22Rv1 (cell line): ENCODE data around the gene GMDS.

ENCODE experiments used
- ZFX ChIP-seq: fragments of 450-650 bp; IDR thresholded peaks from 2 replicates; pipeline ENCODE4 v1.6.1; 2017; ENCODE audit warnings: antibody characterized with exemption, borderline replicate concordance
- TF ChIP-seq, protein P1 (sequence below): fragments of 450-650 bp; IDR thresholded peaks from 2 replicates; pipeline ENCODE4 v1.5.1; 2017; ENCODE audit warnings: mild to moderate bottlenecking

DNA sequence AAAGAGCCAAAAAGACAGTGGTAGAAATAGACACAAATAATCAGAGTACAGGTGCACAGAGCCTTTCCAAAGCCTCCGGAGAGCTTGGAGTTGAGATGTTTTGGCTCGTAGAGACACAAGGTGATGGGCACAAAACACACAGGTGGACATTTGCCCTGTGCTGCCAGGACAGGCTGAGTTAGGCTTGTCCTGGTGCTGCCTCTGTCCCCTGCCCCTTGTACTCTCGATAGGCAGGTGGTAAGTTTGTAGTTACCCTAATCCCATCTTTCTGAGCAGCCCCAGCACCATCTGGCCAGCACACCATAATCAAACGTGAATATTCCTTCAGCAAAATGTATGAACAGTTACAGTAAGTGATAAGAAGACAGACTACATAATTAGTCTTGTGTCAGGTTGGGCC is 540.2 kb downstream of the GMDS start:
- TF ChIP-seq, protein P1, sequence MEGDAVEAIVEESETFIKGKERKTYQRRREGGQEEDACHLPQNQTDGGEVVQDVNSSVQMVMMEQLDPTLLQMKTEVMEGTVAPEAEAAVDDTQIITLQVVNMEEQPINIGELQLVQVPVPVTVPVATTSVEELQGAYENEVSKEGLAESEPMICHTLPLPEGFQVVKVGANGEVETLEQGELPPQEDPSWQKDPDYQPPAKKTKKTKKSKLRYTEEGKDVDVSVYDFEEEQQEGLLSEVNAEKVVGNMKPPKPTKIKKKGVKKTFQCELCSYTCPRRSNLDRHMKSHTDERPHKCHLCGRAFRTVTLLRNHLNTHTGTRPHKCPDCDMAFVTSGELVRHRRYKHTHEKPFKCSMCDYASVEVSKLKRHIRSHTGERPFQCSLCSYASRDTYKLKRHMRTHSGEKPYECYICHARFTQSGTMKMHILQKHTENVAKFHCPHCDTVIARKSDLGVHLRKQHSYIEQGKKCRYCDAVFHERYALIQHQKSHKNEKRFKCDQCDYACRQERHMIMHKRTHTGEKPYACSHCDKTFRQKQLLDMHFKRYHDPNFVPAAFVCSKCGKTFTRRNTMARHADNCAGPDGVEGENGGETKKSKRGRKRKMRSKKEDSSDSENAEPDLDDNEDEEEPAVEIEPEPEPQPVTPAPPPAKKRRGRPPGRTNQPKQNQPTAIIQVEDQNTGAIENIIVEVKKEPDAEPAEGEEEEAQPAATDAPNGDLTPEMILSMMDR = no peak
- no peak for TF ChIP-seq ZFX
